ENCODE results near the gene GPC6.

Gene GPC6

GRCh38 chr13:93926425-93926824, 699.8 kb downstream of the GPC6 start:
- no peak for DNase-seq (ENCODE audit: low read depth)

GRCh38 chr13:93927431-93927830, 700.8 kb downstream of the GPC6 start:
- no peak for DNase-seq (ENCODE audit: low read depth)

- no peak for DNase-seq (ENCODE audit: low read depth)
Measured at GRCh38 chr13:93932901-93933300, 706.3 kb downstream of the GPC6 start.

DNA sequence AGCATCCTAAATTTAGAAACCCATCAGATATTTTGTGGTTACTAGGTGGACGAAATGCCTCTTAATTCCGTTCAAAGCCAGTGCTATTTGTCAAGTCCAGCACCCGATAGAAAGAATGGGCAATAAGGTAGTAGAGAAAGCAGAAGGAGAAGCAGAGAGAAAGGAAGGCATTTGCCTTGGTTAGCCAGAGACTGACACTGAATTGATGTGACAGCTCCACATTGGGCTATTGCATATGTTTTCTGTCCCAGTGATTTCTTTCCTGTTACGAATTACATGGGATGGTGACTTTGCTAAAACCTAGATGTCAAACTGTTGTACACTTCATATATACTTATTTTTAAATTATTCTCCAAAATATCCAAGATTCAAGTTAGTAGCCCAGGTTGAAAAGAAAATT, 710.3 kb downstream of the GPC6 start:
- no peak for DNase-seq (ENCODE audit: low read depth)

DNA sequence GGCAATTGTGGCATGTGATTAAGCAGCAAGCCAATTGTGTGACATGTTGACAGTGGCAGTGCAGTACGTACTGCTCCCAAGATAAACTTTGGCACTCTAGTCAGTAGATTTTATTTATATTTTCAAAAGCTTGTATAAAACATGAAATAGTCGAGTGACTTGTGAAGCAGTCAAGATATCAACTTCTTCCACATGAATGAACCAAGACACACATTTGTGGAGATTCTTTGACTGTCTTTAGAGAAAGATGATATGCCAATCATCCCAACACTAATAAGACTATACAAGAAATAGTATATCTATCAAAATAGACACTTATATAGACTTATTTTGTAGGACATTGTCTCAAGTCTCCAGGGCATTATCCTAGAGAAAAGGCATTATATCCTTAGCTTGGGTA, 714.8 kb downstream of the GPC6 start:
- no peak for DNase-seq (ENCODE audit: low read depth)

DNA sequence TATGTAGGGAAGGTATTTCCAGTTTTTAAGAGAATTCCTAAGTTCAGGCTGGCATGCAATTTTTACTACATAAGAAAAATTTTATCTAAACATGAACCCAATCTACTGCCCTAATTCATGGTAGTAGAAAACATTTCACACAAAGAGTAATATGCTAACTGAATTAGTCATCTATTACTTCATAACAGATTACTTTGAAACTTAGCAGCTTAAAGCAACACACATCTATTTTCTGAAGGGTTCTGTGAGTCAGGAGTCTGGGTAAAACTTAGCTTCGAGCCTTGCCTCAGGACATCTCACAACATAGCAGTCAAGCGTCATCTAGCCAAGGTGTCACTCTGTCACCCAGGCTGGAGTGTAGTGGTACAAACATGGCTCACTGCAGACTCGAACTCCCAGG, 715.4 kb downstream of the GPC6 start:
- no peak for DNase-seq (ENCODE audit: low read depth)

DNA sequence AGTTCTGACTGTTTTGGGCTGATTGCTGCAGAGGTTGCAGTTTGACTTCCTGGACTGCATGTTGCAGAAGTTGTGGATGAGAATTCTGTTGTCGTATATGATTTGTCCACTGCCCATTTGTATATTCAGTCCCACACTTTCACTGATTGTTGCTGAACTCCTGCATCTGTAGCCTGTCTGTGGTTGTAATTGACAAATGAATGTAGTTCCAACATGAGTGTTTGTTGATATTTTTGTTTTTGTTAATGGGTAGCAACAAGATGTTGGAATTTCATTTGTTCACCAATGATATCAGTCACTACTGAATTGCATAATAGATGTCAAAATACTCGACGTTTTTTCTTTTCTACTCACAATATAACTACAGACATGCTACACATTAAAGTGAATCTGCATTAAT, 719.0 kb downstream of the GPC6 start:
- no peak for DNase-seq (ENCODE audit: low read depth)

GRCh38 chr13:93946994-93947393, 720.4 kb downstream of the GPC6 start:
- no peak for DNase-seq (ENCODE audit: low read depth)

DNA sequence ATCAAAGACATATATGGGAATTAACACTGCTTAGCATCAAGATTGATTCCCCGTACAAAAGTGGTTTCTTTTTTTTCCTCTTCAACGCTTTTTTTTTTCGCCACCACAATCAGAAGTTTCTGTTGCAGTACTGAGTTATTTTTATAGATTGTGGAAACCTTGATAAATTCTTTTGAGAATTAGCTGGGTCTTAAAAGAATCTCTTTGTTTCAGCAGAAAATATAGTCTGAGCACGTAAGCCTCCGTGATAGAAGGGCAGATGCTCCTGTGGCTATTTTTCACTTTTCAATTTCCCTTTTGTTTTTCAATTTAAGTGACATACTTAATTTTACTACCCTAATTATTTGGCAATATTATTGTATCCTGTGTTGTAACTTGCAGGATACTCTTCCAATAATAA, 721.0 kb downstream of the GPC6 start:
- no peak for DNase-seq (ENCODE audit: low read depth)

DNA sequence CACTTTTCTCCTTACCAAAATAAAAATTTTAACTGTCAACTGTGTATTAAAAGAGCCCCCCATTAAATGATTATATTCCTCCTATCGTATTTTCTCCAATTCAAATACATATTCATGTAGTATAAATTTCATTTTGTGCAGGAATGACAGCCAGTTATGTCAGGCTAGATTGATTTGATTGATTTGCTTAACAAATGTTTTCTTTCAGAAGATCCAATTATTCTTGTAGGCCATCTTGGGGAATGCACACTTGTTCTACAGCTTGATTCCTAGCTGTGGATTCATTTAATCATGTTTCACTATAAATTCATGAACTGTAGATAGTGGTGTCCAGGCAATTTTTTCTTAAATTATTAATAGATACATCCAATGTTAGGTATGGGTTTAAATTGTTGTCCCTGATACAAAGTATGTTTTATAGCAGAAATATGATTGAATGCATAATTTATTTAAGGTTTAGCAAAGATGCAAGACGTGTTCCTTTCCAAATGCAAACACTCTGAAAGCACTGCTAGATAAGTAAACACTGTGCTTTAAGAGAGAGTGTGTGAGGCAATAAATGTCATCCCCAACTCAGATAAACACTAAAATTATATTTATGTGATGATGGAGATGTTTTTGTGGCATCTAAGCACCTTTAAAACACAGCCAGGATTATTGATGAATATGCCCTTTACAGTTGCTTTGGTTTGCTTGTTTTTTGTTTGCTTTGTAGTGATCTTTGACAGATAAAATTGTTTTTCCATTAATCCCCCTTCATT, 721.7 kb downstream of the GPC6 start:
- DNase-seq (ENCODE audit: low read depth): no peak

GRCh38 chr13:93951108-93951507, 724.5 kb downstream of the GPC6 start:
- no peak for DNase-seq (ENCODE audit: low read depth)

GRCh38 chr13:93951951-93952350, 725.3 kb downstream of the GPC6 start:
- no peak for DNase-seq (ENCODE audit: low read depth)

- no peak for DNase-seq (ENCODE audit: low read depth)
Measured at GRCh38 chr13:93953841-93954240, 727.2 kb downstream of the GPC6 start.

- no peak for DNase-seq (ENCODE audit: low read depth)
Measured at GRCh38 chr13:93955904-93956303, 729.3 kb downstream of the GPC6 start.

DNA sequence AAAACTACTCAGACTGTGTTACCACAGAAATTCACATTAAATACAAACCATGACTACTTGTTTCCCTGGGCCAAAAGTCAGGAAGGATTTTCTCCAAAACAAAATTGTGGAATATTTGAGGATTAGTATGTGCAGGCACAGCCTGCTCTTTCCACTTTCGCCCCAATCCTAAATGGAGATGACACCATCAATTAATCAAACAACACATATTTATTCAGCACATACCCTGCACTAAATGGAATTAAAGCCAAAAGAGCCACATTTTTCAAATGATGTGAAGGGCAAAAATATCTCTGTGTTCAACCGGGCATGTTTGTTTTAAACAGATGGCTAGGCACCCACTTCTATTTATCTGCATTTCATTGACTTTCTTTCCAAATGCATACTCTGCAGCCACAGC, 729.8 kb downstream of the GPC6 start:
- DNase-seq (ENCODE audit: low read depth): no peak

- no peak for DNase-seq (ENCODE audit: low read depth)
Measured at GRCh38 chr13:93957371-93957770, 730.8 kb downstream of the GPC6 start.

GRCh38 chr13:93959796-93960533, 733.4 kb downstream of the GPC6 start:
- DNase-seq (ENCODE audit: low read depth): no peak

GRCh38 chr13:93963266-93964145, 736.9 kb downstream of the GPC6 start:
- DNase-seq (ENCODE audit: low read depth): no peak

- DNase-seq (ENCODE audit: low read depth): no peak
Measured at GRCh38 chr13:93964146-93964512, 737.5 kb downstream of the GPC6 start.

DNA sequence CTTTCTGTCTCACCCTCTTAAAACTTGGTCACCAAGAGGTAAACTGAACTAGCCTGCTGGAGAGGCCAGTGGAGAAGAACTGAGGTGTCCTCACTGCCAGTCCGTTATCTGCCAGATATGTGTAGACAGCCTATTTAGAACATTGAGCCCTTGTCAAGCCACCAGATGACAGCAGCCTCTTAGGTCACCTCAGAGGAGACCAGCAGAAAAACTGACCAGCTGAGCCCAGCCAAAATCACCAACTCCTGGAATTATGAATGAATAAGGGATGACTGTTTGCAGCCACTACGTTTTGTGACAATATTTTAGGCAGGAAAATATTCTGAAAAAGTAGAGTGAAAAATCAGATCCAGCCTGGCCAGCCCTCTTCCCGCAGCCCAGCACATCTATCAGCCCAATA, 739.0 kb downstream of the GPC6 start:
- DNase-seq (ENCODE audit: low read depth): no peak

DNA sequence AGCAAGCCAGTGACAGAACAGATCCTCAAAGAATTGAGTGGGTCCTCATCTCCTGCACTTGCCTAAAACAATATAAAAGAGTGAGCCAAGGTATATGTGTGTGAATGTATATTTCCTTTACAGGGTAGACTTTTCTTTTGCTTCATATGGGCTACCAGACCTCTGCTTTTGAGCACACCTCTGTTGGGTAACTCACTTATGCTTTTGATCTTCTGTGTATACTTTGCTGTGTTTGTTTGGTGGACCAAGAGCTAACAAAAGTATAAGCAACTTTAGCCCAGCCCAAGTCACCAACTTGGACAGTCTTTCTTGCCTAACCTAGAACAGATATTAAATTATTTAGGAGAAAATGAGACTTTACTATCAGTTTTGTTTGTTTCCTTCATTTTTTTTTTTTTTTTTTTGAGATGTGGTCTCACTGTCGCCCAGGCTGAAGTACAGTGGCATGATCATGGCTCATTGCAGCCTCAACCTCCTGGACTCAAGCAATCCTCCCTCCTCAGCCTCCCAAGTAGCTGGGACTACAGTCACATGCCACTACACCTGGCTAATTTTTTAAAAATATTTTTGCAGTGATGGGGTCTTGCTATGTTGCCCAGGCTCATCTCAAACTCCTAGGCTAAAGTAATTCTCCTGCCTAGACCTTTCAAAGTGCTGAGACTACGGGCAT, 739.8 kb downstream of the GPC6 start:
- DNase-seq (ENCODE audit: low read depth): no peak

DNA sequence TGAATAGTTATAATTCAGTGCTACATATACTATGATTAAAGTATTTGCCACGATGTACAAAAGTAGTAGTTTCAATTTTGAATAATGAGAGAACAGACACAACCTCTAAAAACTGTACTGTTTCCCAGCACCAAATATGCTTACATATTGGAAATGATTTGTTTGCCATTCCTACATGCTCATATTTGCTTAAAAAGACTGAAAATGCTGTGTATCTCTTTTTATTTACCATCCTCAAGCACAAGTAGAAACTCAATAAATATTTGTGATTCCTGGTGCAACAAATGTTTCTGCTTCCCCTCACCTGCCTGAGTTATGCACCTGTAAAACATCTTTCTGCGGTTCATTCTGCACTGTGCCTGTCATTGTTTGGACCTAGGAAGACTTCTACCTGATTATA, 740.7 kb downstream of the GPC6 start:
- no peak for DNase-seq (ENCODE audit: low read depth)
